ENCODE data around the gene TOP3A. TPM values are rescaled to one million over a fixed set of nuclear protein-coding genes. Genes with fewer than 3 reads are reported as not detected.
A peak's percentile ranks its signal among the peaks of the same experiment; 100 is the strongest.

TOP3A gene
- total and polyA plus RNA-seq, 2 of the 13 experiments (the other 11 are each of a cell fraction or from before 2014, with no cell fraction given), result 16.9 to 36.8 TPM

DNA sequence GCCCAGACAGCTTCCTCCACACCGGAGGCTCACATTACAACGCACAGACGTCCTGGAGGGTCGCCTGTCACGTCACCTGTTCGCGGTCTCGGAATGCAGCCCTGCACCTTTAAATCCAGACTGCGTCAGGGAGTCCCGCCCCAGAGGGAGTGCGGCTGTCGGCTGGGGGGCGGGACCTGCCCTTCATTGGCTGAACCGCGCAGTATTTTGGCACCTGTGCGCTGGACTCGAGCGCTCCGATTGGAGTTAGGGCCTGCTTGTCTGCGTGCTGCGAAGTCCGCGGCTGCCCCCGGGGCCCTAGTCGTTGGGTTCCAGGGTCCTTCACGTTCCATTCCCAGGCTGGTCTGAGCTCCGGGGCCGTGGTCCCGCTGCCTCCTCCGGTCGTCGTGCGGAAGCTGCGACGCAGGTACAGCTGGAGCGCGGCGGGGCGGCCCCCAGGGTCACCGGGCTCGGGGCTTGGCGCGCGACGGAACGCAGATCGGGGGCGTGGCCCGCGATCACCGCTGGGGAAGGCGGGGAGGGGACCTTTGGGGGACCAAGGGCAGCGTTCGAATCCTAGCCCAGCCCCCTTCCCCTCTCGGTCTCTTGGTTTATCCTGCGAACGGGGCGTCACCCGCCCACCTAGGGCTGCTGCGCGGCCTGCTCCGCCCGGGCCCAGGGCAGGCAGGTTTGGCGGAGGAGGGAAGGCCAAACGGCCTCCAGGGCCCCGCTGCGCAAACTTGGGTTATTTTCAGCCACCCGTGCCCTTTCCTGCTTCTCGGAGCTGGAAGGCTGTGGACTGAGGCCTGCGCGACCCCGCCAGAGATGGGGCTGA is 54.3 kb downstream of the TOP3A start, which contains the start of gene MIEF2 (continued):
- no peak; the same call in 1 of the 2 replicates for TF ChIP-seq ZNF766 (CRISPR knock-in tag; IDR thresholded peaks at IDR 0.05; ENCODE audit: borderline replicate concordance)
- peak; percentile 34; the same call in 1 of the 2 replicates for TF ChIP-seq IRF2 (CRISPR knock-in tag; IDR thresholded peaks at IDR 0.05)
- TF ChIP-seq ZNF570 (CRISPR knock-in tag; IDR thresholded peaks at IDR 0.05; ENCODE audit: borderline replicate concordance), result no peak
- peak; percentile 64; the same call in 1 of the 2 replicates for TF ChIP-seq BORCS8-MEF2B (CRISPR knock-in tag; IDR thresholded peaks at IDR 0.05)
- peak; percentile 92 for TF ChIP-seq ZNF883 (CRISPR knock-in tag; IDR thresholded peaks at IDR 0.05; ENCODE audit: not compliant biosample characterization)
- TF ChIP-seq CERS6 (CRISPR knock-in tag; IDR thresholded peaks at IDR 0.05), result no peak
- no peak for TF ChIP-seq XBP1 (CRISPR knock-in tag; IDR thresholded peaks at IDR 0.05)
- peak; percentile 100 for TF ChIP-seq TBX2 (CRISPR knock-in tag; IDR thresholded peaks at IDR 0.05; ENCODE audit: borderline replicate concordance)
- TF ChIP-seq, protein P1, sequence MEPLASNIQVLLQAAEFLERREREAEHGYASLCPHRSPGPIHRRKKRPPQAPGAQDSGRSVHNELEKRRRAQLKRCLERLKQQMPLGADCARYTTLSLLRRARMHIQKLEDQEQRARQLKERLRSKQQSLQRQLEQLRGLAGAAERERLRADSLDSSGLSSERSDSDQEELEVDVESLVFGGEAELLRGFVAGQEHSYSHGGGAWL (CRISPR knock-in tag; IDR thresholded peaks at IDR 0.05), result no peak; the same call in none of the 2 replicates
- no peak for TF ChIP-seq ZFAT (CRISPR knock-in tag; conservative IDR thresholded peaks at IDR 0.05)
- 0 out of 2 replicates have a peak, but pooled peaks have one; percentile 5 for TF ChIP-seq MEIS2 (CRISPR knock-in tag; IDR thresholded peaks at IDR 0.05)
- no peak for TF ChIP-seq FLYWCH1 (CRISPR knock-in tag; IDR thresholded peaks at IDR 0.05)
- TF ChIP-seq ZNF776 (CRISPR knock-in tag; IDR thresholded peaks at IDR 0.05), result no peak
- peak; percentile 71 for TF ChIP-seq SALL1 (CRISPR knock-in tag; IDR thresholded peaks at IDR 0.05)
- TF ChIP-seq ZNF512B (CRISPR knock-in tag; IDR thresholded peaks at IDR 0.05; ENCODE audit: borderline replicate concordance), result 0 out of 2 replicates have a peak, but pooled peaks have one; percentile 17
- no peak for TF ChIP-seq ZSCAN22 (CRISPR knock-in tag; IDR thresholded peaks at IDR 0.05)
- no peak for TF ChIP-seq ZNF556 (CRISPR knock-in tag; IDR thresholded peaks at IDR 0.05; ENCODE audit: borderline replicate concordance)
- TF ChIP-seq ELF1 (CRISPR knock-in tag; IDR thresholded peaks at IDR 0.05), result peak; percentile 56
- TF ChIP-seq, protein P2, sequence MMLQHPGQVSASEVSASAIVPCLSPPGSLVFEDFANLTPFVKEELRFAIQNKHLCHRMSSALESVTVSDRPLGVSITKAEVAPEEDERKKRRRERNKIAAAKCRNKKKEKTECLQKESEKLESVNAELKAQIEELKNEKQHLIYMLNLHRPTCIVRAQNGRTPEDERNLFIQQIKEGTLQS (CRISPR knock-in tag; IDR thresholded peaks at IDR 0.05), result no peak
- no peak for TF ChIP-seq ZNF30 (CRISPR knock-in tag; IDR thresholded peaks at IDR 0.05)
- 0 out of 2 replicates have a peak, but pooled peaks have one; percentile 14 for TF ChIP-seq ZNF629 (CRISPR knock-in tag; conservative IDR thresholded peaks at IDR 0.05)
- TF ChIP-seq, protein P3, sequence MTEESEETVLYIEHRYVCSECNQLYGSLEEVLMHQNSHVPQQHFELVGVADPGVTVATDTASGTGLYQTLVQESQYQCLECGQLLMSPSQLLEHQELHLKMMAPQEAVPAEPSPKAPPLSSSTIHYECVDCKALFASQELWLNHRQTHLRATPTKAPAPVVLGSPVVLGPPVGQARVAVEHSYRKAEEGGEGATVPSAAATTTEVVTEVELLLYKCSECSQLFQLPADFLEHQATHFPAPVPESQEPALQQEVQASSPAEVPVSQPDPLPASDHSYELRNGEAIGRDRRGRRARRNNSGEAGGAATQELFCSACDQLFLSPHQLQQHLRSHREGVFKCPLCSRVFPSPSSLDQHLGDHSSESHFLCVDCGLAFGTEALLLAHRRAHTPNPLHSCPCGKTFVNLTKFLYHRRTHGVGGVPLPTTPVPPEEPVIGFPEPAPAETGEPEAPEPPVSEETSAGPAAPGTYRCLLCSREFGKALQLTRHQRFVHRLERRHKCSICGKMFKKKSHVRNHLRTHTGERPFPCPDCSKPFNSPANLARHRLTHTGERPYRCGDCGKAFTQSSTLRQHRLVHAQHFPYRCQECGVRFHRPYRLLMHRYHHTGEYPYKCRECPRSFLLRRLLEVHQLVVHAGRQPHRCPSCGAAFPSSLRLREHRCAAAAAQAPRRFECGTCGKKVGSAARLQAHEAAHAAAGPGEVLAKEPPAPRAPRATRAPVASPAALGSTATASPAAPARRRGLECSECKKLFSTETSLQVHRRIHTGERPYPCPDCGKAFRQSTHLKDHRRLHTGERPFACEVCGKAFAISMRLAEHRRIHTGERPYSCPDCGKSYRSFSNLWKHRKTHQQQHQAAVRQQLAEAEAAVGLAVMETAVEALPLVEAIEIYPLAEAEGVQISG (CRISPR knock-in tag; IDR thresholded peaks at IDR 0.05), result peak; percentile 50

Measured in HepG2 (cell line).